Natural killer cell treated with Interleukin-12 subunit alpha and Interleukin-12 subunit beta and Interleukin-15 and Interleukin-18, amount 100 ng/mL, for 72 hours (primary cell): ENCODE results near the gene RND3. TPM values are rescaled to one million over a fixed set of nuclear protein-coding genes. Genes with fewer than 3 reads are reported as not detected.

ENCODE experiments used
- ATAC-seq, 2 donors: fragments of 150-1000 bp; cut with Tn5 transposase in 1 of 2; sonication (Bioruptor Pico), chemical (Tn5 transposase) in 1 of 2; 2 replicates each; pipeline ENCODE4 v1.10.0; 2021
- DNase-seq: peaks from one replicate; pipeline ENCODE4 v3.0.0; 2022; ENCODE audit warnings: low spot score
- H3K27ac Mint-ChIP-seq, 2 donors: 1 replicate in 1 of 2; 2 replicates in 1 of 2; pipeline ENCODE4 v1.8.0; 2022; ENCODE audit warnings: mixed read lengths in 2 of 2, mild to moderate bottlenecking in 1 of 2, moderate library complexity in 1 of 2
- H3K27me3 Mint-ChIP-seq, 2 donors: 1 replicate in 1 of 2; 2 replicates in 1 of 2; pipeline ENCODE4 v1.8.0; 2022; ENCODE audit warnings: mixed read lengths in 2 of 2
- H3K36me3 Mint-ChIP-seq: one replicate; pipeline ENCODE4 v1.8.0; 2022; ENCODE audit warnings: mixed read lengths
- H3K4me1 Mint-ChIP-seq, 2 donors: 1 replicate in 1 of 2; 2 replicates in 1 of 2; pipeline ENCODE4 v1.8.0; 2022; ENCODE audit warnings: low read depth in 2 of 2, mixed read lengths in 2 of 2, mild to moderate bottlenecking in 1 of 2
- H3K4me3 Mint-ChIP-seq: one replicate; pipeline ENCODE4 v1.8.0; 2022; ENCODE audit warnings: mixed read lengths
- H3K9me3 Mint-ChIP-seq: 2 replicates; pipeline ENCODE4 v1.8.0; 2022; ENCODE audit warnings: mixed read lengths
- total RNA-seq, 2 donors: library from RNA; stranded (reverse); gene quantifications; one replicate each; pipeline ENCODE4 v1.2.3, GENCODE V29; 2022

The RND3 gene
- total RNA-seq, 2 donors from 2014 or later = not detected

DNA sequence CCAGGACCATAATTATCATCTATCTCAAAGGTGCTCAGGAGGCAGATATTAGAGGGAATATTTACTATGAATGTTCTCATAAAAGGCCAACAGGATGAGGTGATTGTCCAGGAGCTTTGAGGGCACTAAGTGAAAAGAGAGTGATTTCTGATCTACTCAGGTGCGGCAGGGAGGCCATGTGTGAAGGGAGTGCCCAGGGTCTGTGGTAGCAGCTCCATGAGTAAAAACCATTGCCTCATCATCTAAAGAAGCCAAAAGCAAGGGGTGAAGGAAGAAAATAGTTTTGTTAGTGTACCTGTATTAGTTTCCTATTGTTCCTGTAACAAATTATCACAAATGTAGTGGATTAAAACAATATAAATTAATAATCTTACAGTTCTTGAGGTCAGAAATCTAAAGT lies 22.5 kb downstream of the RND3 start:
- DNase-seq = no peak
- ATAC-seq = no peak
- Mint-ChIP-seq H3K36me3 (no peaks in the 10 kb centered on the region), H3K27me3 (no peaks in the 10 kb centered on the region), H3K4me1 (no peaks in the 10 kb centered on the region), H3K27ac (no peak overlapping the region), H3K9me3 (peaks cover 9% of the 10 kb centered on the region), H3K4me3 (no peak overlapping the region)

DNA sequence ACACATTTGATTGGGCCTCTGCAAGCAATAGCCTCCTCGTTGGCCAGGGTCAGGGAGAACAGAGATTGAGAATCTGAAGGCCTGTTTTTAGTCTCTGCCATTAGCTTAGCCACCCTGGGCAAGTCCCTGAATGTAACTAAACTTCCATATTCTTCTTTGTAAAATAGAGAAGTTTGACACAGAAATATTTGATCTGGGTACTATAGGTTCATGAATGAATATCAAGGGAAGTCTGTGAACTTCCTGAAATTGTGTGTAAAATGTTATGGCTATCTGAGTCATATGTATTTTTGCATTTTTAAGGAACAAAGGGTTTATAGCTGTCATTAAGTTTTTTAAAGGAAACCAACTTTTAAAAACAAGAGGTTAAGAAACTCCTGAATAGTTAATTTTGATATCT lies 23.2 kb downstream of the RND3 start:
- ATAC-seq = no peak
- DNase-seq = no peak
- H3K27me3 Mint-ChIP-seq = no peaks in the 10 kb centered on the region
- H3K36me3 Mint-ChIP-seq = no peaks in the 10 kb centered on the region
- H3K4me1 Mint-ChIP-seq = no peaks in the 10 kb centered on the region
- no peak overlapping the region for H3K4me3 Mint-ChIP-seq
- H3K9me3 Mint-ChIP-seq = peaks cover 9% of the 10 kb centered on the region
- no peak overlapping the region for H3K27ac Mint-ChIP-seq

DNA sequence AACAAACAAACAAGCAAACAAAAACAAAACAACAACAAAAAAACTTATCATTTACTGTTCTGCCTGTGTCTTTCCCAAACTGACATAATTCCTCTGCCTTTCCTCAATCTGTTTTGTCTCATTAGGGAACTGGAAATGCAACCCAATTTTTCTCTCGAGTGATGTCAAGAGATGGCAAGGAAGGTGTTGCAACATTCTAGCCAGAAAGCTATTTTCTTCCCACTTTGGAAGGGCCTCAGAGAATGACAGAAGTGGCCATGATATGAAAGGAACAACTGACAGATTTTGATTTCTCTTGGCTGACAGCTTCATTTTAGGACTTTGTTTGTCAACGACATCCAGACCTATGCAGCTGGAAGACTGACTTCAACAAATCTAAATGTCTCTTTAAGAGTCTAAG lies 24.7 kb downstream of the RND3 start:
- H3K27me3 Mint-ChIP-seq = no peaks in the 10 kb centered on the region
- DNase-seq (no peak), ATAC-seq (no peak)
- H3K9me3 Mint-ChIP-seq = peaks cover 9% of the 10 kb centered on the region
- no peaks in the 10 kb centered on the region for H3K36me3 Mint-ChIP-seq
- H3K4me1 Mint-ChIP-seq = no peaks in the 10 kb centered on the region
- no peak overlapping the region for H3K4me3 Mint-ChIP-seq
- no peak overlapping the region for H3K27ac Mint-ChIP-seq

DNA sequence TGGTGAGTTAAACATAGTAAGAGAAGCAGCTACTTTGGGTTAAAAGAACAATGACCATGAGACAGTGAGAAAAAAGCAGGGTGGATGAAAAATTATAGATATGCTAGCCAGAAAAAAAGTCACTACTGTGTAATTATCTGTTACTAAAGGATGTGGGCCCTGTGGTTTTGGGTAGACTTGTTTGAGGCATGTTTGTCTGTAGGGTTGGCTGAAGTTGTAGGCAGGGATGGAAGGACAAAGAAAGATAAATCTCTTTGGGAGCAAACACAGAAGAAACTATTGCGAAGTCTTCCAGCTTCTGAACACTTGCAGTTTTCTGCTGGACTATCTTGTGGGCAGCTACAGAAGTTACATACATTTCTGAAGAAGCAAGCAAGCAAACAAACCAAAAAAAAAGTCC lies 28.2 kb downstream of the RND3 start:
- DNase-seq (no peak), ATAC-seq (no peak)
- no peak overlapping the region for H3K4me3 Mint-ChIP-seq
- H3K27ac Mint-ChIP-seq = no peak overlapping the region
- H3K9me3 Mint-ChIP-seq = peaks cover 17% of the 10 kb centered on the region
- H3K36me3 Mint-ChIP-seq = no peaks in the 10 kb centered on the region
- no peaks in the 10 kb centered on the region for H3K4me1 Mint-ChIP-seq
- H3K27me3 Mint-ChIP-seq = no peaks in the 10 kb centered on the region

DNA sequence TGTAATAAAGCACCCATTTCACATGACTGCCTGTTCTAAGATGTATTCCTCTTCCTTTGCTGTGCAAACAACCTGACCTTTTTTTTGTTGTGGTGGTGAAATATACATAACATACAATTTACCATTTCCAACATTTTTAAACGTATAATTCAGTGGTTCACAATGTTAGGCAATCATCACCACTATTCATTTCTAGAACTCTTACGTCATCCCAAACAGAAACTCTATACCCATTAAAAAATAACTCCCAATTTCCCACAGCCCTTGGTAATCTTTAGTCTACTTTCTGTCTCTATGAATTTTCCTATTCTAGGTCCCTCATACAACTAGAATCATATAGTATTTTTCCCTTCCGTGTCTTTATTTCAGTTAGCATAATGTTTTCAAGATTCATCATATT lies 36.7 kb downstream of the RND3 start:
- no peak overlapping the region for H3K27ac Mint-ChIP-seq
- no peaks in the 10 kb centered on the region for H3K4me1 Mint-ChIP-seq
- no peak for ATAC-seq
- no peaks in the 10 kb centered on the region for H3K27me3 Mint-ChIP-seq
- DNase-seq = no peak
- no peak overlapping the region for H3K4me3 Mint-ChIP-seq
- H3K36me3 Mint-ChIP-seq = no peaks in the 10 kb centered on the region
- H3K9me3 Mint-ChIP-seq = peaks cover 9% of the 10 kb centered on the region

DNA sequence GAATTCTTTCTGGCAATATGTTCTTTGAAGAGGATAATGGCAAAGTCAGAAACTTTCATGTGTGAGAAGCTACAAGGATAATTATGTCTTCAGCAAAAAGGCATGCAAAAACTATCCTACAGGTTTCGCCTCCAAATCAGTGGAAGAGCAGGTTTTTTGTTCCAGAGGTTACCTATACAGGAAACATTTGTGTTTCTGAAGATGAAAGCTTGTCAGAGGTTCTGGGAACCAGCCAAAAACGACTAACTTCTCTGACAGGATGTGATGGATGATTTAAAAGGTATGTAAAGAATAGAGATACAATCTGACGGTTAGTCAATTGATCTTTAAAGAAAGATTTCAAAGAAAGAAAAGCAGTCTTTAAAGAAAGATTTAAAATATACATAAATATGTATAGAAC lies 37.6 kb downstream of the RND3 start:
- Mint-ChIP-seq H3K4me1 (no peaks in the 10 kb centered on the region), H3K27ac (no peak overlapping the region), H3K36me3 (no peaks in the 10 kb centered on the region), H3K27me3 (no peaks in the 10 kb centered on the region), H3K9me3 (peaks cover 16% of the 10 kb centered on the region), H3K4me3 (no peak overlapping the region)
- DNase-seq (no peak), ATAC-seq (no peak)

DNA sequence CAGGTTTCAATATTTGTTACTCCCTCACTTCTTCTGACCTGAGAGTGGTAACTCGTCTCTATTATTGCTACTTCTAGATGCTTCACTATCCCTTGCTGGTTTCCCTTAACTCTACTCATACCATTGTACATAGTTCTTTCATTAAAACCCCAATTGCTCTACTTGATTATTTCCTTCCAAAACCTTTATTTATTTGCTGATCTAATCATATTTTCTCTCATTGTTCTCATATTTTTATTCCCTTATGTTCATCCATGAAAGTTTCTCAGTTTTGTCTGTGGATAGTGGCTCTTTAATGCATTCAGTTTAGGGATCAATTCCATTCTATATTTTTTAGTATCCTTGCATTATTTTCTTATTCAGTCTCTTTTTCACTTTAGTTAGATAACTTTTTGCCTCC lies 42.1 kb downstream of the RND3 start:
- Mint-ChIP-seq H3K4me1 (no peaks in the 10 kb centered on the region), H3K27me3 (no peaks in the 10 kb centered on the region), H3K9me3 (peaks cover 12% of the 10 kb centered on the region), H3K36me3 (no peaks in the 10 kb centered on the region), H3K27ac (no peak overlapping the region), H3K4me3 (no peak overlapping the region)
- DNase-seq (no peak), ATAC-seq (no peak)

DNA sequence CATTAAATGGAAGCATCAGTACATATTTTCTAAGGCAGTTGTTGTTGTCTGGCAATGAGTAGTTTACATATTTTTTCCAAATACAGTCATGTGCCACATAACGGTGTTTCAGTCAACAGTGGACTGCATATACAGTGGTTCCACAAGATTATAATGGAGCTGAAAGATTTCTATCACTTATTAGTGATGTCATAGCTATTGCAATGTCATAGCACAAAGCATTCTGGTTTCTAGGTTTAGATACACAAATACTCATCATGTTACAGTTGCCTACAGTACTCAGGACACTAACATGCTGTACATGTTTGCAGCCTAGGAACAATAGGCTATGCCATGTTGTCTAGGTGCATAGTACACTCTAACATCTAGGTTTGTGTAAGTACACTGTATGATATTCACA lies 45.0 kb downstream of the RND3 start:
- H3K27ac Mint-ChIP-seq = no peak overlapping the region
- DNase-seq (no peak), ATAC-seq (no peak)
- no peak overlapping the region for H3K4me3 Mint-ChIP-seq
- H3K9me3 Mint-ChIP-seq = peaks cover 12% of the 10 kb centered on the region
- H3K4me1 Mint-ChIP-seq = no peaks in the 10 kb centered on the region
- no peaks in the 10 kb centered on the region for H3K36me3 Mint-ChIP-seq
- H3K27me3 Mint-ChIP-seq = no peaks in the 10 kb centered on the region

DNA sequence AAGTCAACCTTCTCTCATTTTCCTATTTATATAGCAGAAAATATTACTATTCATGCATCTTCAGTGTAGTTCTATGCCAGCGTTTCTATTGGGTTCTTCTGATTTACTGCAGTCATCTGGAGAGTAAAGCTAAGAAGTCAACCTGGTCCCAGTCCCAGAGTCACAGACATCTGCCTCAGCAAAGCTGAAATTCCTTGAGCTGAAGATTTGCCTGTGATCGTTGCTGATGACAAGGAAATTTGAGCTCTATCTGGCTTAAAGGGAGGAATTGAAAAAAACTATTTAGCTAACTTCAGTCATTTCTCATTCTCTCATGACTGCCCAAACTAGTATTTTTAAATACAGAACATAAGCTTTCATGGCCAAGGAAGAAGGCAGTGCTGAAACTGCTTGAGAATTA lies 45.7 kb downstream of the RND3 start:
- H3K27me3 Mint-ChIP-seq = no peaks in the 10 kb centered on the region
- no peak overlapping the region for H3K4me3 Mint-ChIP-seq
- H3K4me1 Mint-ChIP-seq = no peaks in the 10 kb centered on the region
- no peaks in the 10 kb centered on the region for H3K36me3 Mint-ChIP-seq
- H3K27ac Mint-ChIP-seq = no peak overlapping the region
- H3K9me3 Mint-ChIP-seq = peaks cover 18% of the 10 kb centered on the region
- ATAC-seq (no peak), DNase-seq (no peak)

DNA sequence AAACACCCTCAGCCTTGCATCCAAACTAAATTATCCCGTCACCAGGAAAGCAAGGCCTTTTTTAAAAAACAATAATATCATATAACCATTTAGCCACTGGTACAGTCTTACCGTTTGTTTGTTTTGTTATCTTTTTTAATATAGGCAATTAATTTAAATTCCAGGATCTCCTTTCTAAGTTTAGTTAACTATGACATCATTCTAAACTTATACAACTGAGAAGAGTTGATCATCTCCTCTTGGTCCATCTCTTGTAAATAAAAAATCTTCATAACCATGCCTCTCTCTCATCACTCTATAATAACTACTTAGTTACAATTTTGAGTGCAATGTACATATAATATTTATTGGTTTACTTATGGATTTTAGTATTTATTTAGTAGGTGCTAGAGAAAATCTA lies 46.2 kb downstream of the RND3 start:
- H3K4me3 Mint-ChIP-seq = no peak overlapping the region
- peaks cover 18% of the 10 kb centered on the region for H3K9me3 Mint-ChIP-seq
- no peak overlapping the region for H3K27ac Mint-ChIP-seq
- no peaks in the 10 kb centered on the region for H3K36me3 Mint-ChIP-seq
- H3K27me3 Mint-ChIP-seq = no peaks in the 10 kb centered on the region
- no peak for ATAC-seq
- no peaks in the 10 kb centered on the region for H3K4me1 Mint-ChIP-seq
- DNase-seq = no peak

DNA sequence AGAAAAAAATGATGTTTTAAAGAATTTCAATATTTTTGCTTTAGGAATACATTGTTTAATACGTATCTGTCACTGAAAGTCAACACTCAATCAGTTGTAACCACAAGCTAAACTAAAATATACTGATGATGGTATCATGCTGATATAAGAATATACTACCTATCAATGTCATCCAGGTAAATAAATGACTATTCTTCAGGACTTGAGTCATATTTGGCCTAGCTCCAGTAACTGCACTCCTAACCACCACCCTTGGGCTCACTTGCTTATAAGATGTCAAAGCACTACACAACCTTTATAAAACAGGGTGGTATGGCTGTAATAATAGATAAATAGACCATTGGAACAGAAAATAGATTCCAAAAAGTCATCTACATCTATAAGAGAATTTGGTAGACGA lies 48.8 kb downstream of the RND3 start:
- peaks cover 6% of the 10 kb centered on the region for H3K9me3 Mint-ChIP-seq
- ATAC-seq = no peak
- no peak overlapping the region for H3K27ac Mint-ChIP-seq
- H3K27me3 Mint-ChIP-seq = no peaks in the 10 kb centered on the region
- H3K4me1 Mint-ChIP-seq = no peaks in the 10 kb centered on the region
- H3K36me3 Mint-ChIP-seq = no peaks in the 10 kb centered on the region
- no peak for DNase-seq
- no peak overlapping the region for H3K4me3 Mint-ChIP-seq

DNA sequence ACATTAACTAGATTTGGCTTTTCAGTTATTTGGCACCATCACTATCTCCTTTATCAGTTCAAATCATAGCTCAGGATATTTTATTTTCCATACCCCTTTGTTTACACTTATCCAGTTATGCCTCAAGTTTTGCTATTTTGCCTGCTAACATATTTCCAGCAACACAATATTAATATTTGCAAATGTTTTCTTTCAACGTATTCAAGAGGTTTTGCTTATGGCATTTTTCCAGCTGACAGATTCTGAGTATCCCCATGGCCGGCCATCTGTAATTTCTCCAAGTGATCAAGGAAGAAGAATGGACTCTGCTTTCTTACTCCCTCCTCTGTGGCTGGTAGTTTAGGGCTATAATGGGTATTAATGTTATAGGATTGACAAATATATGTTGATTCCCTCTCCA lies 49.4 kb downstream of the RND3 start:
- no peaks in the 10 kb centered on the region for H3K36me3 Mint-ChIP-seq
- H3K4me1 Mint-ChIP-seq = no peaks in the 10 kb centered on the region
- no peak for DNase-seq
- ATAC-seq = no peak
- H3K27ac Mint-ChIP-seq = no peak overlapping the region
- H3K4me3 Mint-ChIP-seq = no peak overlapping the region
- H3K9me3 Mint-ChIP-seq = peaks cover 6% of the 10 kb centered on the region
- no peaks in the 10 kb centered on the region for H3K27me3 Mint-ChIP-seq

DNA sequence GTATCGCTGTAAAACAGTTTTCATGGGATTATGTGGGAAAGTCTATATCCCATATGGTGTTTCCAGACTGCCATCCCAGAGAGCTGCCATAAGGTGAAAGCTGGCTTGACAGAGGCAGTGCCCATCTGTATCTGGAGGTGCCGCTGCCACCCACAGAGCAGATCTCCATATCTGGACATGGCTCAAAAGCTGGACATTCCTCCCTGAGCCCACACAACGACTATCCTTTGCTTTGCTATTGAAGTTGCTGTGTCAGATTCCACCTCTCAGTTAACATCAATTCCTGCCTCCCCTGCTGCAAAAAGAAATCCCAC lies 55.2 kb downstream of the RND3 start:
- ATAC-seq = no peak
- H3K9me3 Mint-ChIP-seq = peaks cover 5% of the 10 kb centered on the region
- no peaks in the 10 kb centered on the region for H3K4me1 Mint-ChIP-seq
- H3K27ac Mint-ChIP-seq = no peak overlapping the region
- no peak for DNase-seq
- no peaks in the 10 kb centered on the region for H3K36me3 Mint-ChIP-seq
- no peak overlapping the region for H3K4me3 Mint-ChIP-seq
- no peaks in the 10 kb centered on the region for H3K27me3 Mint-ChIP-seq

DNA sequence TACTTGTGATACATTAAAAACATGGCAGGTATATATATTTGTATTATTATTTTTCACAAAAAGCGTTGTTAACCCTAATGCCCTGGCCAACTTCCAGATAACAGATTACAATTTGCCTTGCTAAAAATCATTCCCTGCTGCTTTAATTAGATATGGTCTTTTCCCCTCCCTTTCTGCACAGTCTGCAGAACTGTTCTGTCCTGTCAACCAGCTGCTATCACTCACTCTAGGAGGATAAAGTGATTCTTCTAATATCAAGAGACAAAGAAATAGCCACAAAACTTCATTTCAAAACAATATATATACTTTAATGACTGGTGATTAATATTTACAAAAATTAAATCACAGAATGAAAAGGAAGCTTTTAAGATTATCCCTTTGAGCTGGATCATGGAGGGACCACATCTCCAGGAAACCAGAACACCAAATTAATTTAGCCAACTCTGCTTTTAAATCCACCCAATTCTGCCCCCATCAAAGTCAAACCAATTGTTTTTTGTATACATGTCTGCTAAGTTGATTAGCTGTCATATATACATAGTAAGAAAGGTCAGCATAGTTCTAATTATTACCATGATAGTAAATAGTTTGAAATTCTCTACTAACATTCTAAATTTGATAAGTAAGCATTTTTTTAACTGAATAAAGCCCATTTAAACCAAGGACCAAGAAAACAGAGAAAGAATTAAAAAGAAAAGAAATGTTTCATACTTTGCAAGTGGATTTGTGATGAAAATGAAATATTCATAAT lies 55.7 kb downstream of the RND3 start:
- peaks cover 4% of the 10 kb centered on the region for H3K9me3 Mint-ChIP-seq
- DNase-seq = no peak
- no peak overlapping the region for H3K27ac Mint-ChIP-seq
- H3K4me1 Mint-ChIP-seq = no peaks in the 10 kb centered on the region
- ATAC-seq = no peak
- no peak overlapping the region for H3K4me3 Mint-ChIP-seq
- H3K36me3 Mint-ChIP-seq = no peaks in the 10 kb centered on the region
- H3K27me3 Mint-ChIP-seq = no peaks in the 10 kb centered on the region

DNA sequence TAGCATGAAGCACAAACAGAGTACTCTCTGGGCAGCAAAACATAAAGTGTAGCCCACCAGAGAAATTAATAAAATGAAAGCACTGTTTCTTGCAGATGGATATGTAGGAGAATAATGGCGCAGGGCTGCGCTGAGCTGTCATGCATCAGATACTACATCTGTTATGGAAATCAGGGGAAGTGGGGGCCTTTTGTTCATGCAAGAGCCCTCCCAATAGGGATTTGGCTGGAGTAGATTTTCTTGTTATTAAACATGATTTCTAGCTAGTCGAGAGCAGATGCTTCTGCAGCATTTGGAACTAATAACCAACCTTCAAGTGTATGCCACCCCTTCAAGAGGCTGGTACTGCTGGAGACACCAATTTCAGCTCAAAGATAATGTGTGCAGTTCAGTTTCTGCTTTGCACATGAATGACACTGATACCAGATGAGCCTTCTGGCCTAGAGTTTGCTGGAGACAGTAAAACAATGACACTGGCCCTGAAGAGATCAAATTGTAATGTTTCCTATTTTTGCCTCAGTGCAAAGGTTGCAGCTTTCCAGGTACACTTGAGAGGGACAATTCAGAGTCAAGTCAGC lies 58.0 kb downstream of the RND3 start:
- H3K27ac Mint-ChIP-seq = no peak overlapping the region
- H3K9me3 Mint-ChIP-seq = peaks cover 4% of the 10 kb centered on the region
- no peak overlapping the region for H3K4me3 Mint-ChIP-seq
- H3K27me3 Mint-ChIP-seq = no peaks in the 10 kb centered on the region
- H3K36me3 Mint-ChIP-seq = no peaks in the 10 kb centered on the region
- ATAC-seq (no peak), DNase-seq (no peak)
- H3K4me1 Mint-ChIP-seq = no peaks in the 10 kb centered on the region
